GM10847 (cell line): Measurements from ENCODE around the gene DIS3L2.

Experiments used
- POLR2A ChIP-seq: IDR thresholded peaks from 2 replicates; pipeline ENCODE4 v1.6.1; 2011; ENCODE audit not compliant: insufficient read length; ENCODE audit errors: extremely low read depth

Gene DIS3L2

DNA sequence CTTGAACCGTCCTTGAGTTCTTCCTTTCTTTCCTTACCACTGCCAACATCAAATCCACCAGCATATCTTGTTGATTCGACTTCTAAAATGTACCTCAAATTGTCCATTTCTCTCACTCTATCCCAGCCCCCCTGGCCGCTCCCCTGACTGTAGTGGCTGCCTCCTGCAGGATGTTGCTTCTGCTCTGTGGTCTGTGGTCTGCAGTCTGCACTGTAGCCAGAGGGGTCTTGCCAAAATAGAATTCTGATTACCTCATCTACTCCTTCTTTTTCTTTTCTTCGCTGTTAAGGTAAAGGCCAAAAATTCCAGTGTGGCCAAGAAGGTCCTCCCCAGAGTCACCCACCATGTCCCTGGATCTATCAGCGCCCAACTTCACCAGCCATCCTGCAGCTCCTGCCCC, 337.6 kb downstream of the DIS3L2 start:
- no peak for TF ChIP-seq POLR2A

DNA sequence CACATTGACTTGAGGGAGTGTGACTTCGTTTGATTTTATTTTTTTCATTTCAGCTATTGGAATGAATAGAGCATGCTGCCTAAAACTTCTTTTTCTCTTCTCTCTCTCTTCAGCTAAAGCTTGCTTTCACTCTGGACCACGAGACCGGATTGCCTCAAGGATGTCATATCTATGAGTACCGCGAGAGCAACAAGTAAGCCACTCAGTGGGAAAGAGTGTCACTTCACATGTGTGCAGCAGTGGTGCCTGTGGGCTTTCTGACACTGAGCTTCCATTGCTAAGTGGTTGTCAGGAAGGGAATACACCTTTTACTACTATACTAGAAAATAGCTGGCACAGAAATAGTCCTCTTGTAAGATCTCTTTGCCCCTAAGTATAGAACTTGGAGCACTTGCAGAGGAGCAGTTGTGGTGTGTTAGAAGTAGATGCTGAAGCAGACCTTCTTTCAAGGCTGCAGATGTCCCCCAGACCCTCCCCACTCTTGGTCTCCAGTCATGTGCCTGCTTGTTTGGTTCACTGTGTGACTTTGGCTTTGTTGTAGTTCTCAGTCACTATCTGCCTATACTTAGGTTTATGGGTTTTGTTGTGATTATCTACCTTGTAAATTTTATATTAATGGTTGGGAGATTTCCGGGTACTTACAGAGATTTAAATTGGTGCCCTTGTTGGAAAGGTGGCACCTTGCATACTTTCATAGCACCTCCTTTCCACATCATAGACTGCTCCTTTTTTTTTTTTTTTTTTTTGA, 338.6 kb downstream of the DIS3L2 start:
- TF ChIP-seq POLR2A, result no peak

DNA sequence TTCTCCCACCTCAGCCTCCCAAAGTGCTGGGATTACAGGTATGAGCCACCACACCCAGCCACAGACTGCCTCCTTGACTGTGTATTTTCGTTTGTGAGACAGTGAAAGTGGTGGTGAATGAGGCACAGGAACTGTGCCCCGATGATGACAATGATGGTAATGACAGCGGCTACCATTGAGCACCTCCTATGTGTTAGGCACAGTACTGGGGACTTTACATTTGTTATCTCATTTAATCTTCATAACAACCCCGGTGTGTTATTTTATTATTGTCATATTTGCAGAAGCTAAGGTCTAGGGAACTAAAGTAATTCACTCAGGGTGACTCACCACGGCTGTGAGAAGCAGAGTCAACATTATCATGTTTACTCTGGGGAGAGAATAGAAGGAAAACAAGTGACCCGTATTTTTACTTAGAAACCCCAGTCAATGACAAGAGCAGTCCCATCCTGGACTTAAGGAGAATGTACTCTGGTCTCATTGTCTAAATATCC, 339.4 kb downstream of the DIS3L2 start:
- TF ChIP-seq POLR2A, result no peak

DNA sequence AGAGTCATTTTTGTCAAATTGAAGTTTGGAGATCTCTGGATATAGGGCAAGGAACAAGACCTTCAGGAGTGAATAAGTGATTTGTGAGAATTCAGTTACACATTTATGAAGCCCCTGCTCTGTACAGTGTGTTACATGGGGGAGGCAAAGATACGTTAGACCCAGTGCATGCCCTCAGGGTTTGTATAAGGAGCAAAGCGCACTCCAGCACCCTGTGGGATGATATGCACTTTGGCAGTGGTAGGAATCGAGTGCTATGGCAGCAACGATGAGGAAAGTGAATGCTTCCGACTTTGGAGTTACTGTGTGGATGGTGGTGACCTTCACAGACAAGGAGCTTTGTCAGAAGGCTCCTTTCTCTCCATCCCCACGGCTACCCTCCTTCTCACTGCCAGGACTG, 342.7 kb downstream of the DIS3L2 start:
- TF ChIP-seq POLR2A, result no peak

DNA sequence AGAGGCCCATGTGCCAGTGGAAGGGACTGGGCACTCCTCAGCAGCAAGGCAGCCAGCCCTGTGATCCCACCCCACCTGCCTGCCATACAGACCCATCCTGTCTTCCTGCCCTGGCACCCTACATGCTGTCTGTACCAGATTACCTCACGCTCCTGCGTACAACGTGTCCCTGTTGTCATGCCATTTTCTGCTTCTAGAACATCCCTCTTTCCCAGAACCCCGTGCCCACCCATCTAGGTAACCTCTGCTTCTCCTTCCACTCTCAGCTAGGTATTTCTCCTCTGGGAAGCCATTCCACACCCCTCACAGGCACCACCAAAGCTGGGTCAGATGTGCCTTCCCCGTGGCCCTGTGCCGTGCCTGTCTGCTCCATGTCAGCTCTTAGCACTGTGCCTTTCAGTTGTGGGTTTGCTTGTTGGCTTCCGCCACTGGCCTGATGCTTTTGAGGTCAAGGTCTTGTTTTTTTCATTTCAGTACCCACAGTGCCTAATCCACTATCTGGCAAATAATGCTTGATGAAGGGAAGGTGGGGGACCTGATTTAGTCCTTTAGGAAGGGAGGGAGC, 345.3 kb downstream of the DIS3L2 start:
- no peak for TF ChIP-seq POLR2A

DNA sequence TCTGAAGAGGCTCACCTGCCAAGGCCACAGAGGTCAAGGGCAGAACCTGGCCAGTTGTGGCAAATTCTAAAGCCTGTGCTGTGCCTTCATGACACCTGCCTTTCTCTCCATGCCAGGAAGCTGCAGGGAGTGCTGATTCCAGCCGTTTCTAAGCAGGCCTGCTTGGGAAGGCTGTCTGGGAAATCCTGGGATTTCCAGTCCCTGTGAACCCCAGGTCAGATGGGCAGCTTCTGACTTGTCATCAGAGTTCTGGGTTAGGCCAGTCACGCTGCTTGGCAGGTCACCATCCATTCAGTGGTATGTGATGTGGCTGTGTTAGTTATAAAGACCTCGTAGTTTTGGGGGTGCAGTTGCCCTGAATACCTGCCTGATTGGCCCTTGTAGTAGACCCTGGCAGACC, 346.3 kb downstream of the DIS3L2 start:
- TF ChIP-seq POLR2A, result no peak

DNA sequence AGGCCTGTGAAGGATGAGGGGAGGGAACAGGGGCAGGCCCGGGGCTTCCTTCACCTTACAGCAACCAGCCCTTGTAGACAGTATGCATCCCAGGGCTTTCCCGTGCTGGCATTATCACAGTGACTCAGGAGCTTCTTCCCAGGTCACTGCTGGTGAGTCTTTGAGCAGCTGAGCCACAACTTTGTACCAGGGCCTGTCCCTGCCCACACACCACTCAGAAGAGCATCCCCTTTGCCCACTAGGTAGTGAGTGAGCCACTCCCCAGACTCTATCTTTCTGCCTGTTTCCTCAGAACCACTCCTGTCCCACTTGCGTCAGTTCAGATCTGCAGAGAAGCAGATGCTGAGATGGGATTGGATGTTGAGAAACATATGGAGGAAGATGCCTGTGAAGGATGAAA, 347.5 kb downstream of the DIS3L2 start:
- TF ChIP-seq POLR2A, result no peak

DNA sequence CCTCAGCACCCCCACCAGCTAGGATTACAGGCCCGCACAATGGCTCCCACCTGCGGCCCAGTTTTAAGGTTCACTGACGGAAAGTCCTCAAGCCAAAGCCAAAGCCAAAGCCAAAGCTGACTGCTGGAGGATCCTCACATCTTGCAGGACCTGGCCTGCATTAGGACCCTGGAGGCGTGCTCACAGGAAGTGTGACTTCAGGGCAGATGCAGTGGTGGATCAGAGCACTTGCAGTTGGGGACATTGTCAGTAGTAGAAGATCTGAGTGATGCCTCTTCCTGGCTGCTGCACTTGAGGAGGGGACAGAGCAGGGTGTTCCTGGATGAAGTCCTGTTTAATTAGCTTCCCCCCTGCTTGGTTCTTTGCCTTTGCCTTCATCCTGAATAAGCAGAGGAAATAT, 348.1 kb downstream of the DIS3L2 start:
- no peak for TF ChIP-seq POLR2A

DNA sequence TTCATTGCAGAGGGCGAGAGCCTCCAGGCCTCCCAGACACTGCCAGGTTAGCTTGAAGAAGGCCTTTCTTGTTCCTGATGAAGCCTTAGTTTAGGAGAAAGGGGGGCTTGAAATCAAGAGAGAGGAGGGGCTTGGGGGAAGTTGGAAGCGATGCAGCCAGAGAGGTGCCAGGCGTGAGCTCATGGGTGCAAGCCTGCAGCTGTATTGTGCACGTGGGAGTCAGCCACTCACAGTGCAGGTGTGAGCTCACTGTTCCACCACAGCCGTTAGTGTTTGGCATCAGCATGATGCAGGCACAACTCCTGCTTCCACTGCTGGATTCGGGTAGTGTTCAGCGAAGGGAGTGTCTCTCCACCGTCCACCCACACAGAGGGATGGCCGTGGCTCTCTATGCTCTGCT, 348.6 kb downstream of the DIS3L2 start:
- no peak for TF ChIP-seq POLR2A

DNA sequence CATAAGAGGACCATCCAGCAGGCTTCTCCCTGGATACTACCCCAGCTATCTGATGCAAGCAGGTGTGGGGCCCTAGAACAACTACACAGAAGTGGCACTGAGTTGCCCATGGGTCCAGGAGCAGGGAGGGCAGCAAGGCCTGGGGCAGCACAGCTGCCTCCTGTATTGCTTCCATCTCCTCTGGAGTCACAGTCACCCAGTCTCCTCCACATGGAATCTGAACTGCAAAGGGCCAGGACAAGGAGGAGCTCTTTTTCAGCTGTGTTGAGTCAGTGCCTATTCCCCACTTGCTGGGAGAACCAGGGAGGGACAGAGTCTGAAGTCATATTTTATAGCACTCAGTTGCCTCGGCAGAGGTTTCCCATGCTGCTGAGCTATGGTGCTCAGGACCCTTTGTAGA, 349.2 kb downstream of the DIS3L2 start:
- no peak for TF ChIP-seq POLR2A

DNA sequence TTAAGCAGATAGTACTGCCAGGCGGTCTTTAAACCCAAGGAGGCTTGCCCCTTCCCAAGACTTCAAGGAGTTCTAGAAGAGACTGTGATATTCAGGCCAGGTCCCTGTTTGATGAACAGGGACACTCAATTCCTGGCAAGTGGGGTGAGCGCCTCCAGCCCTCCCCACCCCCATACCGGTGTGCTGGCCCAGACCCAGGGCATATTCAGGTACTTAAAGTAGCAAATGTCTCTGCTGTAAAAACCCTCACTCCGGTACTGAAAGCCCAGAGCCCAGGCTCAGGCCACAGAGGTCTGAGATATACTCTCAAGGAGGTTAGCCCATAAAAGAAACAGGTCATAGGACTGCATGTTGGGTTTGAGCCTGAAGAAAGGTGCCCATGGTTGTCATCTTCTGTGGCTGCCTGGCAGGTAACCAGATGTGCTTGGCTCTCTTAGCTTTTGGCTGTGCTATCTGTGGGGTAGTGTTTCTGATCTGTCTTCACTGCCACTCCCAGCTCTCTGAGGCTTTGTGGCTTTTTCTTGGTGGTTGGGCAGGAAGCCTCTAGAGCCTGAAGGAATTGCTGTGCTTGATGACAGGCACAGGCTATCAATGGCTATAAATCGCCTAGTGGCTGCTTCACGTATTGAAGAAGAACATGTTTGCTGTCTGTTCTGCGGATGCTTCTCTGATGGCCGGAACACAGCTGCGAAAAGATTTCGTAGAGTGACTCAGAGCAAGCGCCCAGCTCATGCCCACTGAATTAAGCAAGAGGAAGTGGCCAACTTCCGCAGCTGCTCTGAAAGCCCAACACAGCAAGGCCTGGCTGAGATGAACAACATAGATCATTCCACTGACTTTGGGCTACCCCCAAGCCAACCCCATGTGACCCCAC, 353.8 kb downstream of the DIS3L2 start:
- no peak for TF ChIP-seq POLR2A

DNA sequence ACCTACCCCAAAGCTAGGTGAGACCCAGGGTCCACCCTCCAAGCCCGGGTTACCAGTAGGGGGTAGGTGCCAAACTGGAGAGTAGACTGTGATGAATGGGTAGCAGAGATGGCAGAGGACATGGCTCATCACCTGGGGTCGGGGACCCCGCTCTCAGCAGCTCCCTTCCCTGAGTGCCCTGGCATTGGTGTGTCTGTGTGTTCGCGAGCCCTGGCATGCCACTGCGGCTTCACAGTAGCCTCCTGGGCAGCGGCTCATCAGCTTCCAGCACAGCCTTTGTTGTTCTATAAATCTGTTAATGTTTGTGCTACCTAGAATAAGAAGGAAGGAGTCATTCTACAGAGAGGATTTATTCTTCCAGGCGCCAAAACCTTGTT, 354.4 kb downstream of the DIS3L2 start:
- TF ChIP-seq POLR2A, result no peak

DNA sequence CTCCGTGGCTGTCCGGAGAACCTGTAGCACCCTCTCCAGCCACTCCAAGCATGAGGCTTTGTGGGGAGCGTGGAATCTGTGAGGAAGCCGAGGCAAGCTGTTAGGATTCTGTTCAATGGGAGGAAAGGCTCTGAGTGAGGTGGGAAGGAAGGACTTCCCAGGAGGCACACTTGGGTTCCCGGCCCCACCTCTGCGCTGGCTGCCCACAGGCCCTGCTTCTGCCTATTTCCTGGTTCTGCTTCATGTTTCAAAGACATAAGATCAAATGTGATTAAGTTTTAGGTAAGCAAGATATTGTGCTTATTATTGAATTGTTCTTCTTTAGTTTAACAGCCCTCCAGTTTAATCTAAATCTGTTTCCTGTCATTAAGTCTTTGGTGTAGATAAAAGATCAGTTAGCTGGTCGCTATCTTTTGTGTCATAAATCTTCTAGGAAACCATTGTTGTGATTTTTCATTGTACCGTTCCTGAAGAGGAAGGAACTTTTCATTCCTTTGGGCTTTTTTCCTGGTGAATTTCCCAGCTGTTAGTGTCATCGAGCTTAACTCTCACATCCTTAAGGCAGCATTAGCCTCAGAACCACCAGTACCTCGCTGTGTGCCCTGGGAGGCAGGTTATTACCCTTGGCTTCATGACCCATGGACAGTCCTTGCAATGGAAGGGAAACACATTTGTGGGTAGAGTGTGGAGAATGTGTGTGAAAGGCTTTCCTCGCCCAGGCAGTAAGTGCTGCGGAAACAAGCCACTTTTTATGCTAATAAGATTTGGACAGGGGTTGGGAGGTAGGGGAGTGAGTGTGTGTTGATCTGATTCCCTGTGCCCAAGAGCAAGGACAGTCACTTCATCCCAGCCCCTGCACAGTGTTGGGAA, 355.2 kb downstream of the DIS3L2 start:
- no peak for TF ChIP-seq POLR2A

DNA sequence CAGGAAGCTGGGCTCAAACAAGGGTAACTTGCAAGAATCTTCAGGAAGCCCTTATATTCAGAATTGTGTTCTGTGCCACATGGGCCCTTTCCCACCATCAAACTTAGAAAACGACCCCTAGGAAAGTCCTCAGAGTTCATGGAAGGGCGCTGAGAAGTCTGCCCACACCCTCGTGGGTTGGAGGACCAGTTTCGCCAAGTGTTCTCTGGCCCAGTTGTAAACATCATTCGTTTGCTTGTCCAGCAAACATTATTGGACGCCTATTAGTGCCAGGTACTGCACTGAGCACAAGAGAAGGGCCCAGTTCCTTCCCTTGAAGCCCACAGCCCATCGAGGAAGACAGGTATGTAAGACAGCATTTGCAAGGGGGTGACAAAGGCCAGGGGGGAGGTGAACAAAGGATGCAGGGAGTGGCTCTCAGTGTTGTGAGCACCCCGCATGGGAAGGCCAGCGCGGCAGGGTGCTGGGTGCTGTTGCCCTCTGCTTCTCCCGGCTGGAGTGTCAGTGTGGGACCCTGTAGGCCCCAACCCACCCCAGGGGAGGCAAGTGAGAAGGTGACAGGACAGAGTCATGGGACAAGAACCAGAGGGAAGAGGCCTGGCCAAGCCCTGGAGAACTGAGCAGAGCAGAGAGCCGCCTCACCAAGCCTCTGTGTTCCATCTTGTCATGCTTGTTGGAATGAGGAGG, 356.8 kb downstream of the DIS3L2 start:
- TF ChIP-seq POLR2A, result no peak

DNA sequence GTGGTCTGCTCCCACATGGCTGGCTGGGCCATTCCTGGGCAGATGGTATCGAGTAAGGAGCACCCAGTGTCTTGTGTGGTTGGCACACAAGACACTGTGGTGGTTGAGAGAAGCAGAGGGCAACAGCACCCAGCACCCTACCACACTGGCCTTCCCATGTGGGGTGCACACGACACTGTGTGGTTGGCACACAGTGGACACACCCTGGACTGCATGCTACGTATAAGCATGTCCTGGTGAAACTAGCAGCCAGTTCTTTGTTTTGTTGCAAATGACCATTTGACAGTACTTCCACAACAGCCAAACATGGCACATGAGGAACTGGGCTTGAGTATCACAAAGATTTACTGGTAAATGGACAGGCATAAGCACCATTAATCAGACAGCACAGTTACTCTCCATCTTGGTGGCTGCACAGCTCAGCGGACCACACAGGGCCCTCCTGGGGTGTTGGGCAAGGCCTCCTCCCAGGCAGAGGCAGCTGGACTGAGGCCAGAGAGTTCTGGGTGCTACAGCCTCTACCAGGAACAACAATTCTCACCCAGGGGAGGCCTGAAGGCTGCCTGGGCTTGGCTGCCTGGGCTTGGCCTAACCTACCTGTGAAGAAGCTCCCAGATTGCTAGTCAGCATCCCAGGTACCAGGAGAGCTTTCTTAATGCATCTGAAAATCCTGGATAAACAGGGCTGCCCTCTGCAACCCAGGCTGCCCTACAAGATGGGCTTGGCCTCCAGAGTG, 357.7 kb downstream of the DIS3L2 start:
- TF ChIP-seq POLR2A, result no peak
